Sciatic nerve (tissue), 2 donors: Measurements from ENCODE around the gene SLC6A17. TPM values are rescaled to one million over a fixed set of nuclear protein-coding genes. Genes with fewer than 3 reads are reported as not detected.
A peak's percentile ranks its signal among the peaks of the same experiment; 100 is the strongest.

Experiments used
- ATAC-seq: fragments of 200-7000 bp; cut with Tn5 transposase; one replicate; pipeline ENCODE4 v1.9.1; 2020; ENCODE audit warnings: mild to moderate bottlenecking, moderate library complexity
- DNase-seq: peaks from one replicate; pipeline ENCODE4 v3.0.0-alpha.2; 2020; ENCODE audit warnings: low spot score
- intact Hi-C: fragments of 100-400 bp; cut with DNase I; formaldehyde crosslinking; loops from one replicate; pipeline ENCODE4 v1.14.2; 2022
- total RNA-seq: library from RNA; stranded (reverse); fragmentation: NEBNext Ultra II Directional; extraction: Animal tissue kit (Norgen Biotek cat#: 25700); gene quantifications from one replicate; pipeline ENCODE4 v1.2.1, GENCODE V29; 2021
- donor health status: DM: no; HTN: no; CAD: no.
- donor health status: DM: no; HTN: no; CAD: no.

The SLC6A17 gene
- total RNA-seq, 1 donor from 2014 or later: not detected

DNA sequence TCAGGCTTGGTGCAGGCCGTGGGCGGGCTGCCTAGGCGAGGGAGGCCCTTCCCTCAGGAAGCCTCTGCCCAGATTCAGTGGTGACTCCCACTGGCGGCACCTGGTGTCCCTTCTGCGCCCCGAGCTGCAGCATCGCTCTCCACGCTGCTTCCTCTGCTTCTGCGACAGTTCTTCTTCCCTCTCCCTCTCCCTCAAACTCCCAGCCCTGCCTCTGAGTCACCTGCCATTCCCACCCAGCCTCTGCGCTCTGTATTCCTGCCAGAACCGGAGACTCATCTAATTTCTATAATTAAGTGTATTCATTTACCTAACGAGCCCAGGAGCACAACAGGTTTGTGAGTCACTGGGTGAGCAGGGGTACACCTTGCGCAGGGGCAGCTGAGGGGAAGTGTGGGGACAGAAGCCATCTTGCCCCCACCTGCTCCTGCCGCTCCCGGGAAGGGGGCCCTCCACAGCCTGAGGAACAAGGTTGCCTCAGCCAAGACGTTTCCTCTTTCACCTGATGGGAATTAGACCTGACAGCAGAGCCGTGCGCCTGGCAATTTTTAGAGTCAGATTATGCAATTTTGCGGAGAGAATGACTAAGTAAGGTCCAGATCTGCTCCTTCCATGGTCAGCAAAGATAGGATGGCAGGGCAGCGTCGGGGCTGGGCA, 79.2 kb downstream of the SLC6A17 start:
- DNase-seq (no peak), ATAC-seq (no peak)
- intact Hi-C loops: no loop called here

- no peak for ATAC-seq
- intact Hi-C loops: no loop called here
- DNase-seq: no peak
Measured at GRCh38 chr1:110230381-110231199, 80.3 kb downstream of the SLC6A17 start.

DNA sequence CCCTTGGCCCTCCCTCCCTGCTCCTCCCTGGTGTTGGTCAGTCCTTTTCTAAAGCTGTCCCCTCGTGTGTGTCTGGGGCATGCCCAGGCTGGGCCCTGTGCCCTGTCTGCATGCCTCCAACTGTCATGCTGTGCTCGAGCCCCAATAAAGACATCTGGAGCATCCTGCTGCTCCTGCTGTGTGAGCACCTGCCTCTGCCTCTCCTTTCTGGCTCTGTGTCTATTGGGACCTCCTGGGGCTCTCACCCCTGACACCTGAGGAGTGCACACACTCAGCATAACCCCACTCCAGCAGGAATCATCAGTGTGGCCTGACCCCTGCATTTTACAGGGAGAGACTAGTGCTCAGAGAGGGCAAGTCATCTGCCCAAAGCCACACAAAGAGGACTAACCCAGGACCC, 83.6 kb downstream of the SLC6A17 start:
- no peak for ATAC-seq
- DNase-seq: no peak
- intact Hi-C loops: no loop called here

DNA sequence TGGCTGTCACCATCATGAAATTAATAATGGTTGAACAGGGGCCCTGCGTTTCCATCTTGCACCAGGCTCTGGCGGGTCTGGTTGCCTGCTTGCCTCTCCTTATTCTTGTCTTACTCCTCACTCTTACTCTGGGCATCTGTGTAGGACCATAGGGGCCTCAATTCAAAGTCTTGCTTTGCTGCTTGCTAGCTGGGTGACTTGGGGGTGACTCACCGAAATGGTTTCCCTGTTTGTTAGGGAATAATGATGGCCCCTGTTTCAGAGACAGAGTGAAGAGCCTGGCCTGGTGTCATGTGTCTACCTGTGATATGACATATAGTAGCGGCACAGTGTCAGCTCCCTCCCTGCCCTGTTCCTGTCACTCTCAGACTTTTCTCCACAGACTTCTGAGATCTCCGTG, 84.4 kb downstream of the SLC6A17 start:
- no peak for ATAC-seq

GRCh38 chr1:110235181-110235833, 85.0 kb downstream of the SLC6A17 start:
- intact Hi-C loops: no loop called here
- DNase-seq (no peak), ATAC-seq (no peak)

More for the DNA sequence above, 84.4 kb downstream of the SLC6A17 start:
- intact Hi-C loops: no loop called here
- no peak for DNase-seq

DNA sequence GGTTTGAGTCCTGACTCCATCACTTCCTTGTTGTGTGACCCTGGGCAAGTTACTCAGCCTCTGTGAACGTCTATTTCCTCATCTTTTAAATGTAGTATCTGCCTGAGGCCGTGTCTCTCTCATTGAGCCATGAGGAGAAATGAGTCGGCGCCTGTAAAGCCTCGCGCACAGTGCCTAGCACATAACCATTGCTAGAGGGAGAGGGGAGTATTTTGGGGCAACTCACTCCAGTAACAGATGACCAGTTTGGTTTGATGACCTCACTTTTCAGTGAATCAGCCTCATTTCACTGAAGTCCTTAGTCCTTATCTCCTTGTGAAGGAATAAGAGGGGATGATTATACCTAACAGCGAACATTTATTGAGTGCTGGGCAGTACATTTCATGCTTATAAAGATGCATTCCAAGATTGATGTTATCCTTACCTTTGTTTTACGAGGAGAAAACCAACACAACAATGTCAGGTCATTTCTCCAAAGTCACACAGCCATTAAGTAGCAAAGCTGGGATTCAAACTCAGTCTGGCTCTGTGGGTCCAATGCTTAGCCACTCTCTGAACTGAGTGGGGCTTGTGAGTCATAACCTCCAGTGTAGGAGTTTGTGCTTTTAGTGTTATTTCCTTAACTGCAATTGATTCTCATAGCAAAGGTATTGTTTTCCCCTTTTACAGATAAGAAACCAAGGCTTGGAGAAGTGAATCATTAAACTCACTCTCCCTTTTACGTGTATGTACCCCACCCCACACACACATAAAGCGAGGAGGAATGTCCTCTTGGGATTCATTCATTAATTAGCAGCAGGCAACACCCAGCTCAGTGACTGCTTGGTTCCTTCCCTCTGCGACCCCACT, 85.8 kb downstream of the SLC6A17 start:
- intact Hi-C loops: no loop called here
- ATAC-seq: no peak

DNA sequence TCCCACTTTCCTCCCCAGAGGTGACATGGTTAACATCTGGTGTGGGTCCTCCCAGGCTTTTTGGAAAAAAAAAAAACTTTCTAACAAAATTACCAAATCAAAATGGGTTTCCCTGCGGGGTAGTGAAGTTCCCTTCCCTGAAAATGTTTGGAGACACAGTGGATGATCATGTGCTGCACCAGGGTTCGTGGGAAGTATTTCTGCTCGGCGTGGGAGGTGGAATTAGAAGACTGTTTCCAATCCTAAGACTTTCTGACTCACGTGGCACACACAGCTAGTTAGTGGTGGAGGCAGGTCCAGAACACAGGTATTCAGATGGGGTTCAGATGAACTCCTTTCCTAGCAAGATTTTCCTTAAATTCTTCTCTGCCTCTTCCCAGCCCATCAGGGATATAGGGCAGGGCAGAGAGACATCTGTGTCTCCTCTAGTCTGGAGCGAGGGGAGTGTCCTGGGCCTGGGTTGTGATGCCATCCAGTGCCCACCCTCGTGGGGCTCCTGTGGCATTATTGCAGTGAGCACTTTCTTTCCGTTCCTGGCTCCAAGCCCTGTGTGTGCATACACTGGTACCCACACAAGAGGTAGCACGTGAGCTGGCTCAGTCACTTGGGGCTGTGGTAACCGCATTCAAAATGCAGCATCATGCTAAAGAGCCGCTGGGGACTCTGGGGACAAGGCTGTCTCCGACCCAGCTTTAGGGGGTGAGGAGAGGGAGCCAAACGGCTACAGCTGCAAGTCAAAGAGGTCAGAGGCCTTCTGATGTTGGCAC, 87.3 kb downstream of the SLC6A17 start:
- peak; percentile 13 for ATAC-seq
- DNase-seq: no peak
- intact Hi-C loops: no loop called here

More for the DNA sequence above, 85.8 kb downstream of the SLC6A17 start:
- no peak for DNase-seq

DNA sequence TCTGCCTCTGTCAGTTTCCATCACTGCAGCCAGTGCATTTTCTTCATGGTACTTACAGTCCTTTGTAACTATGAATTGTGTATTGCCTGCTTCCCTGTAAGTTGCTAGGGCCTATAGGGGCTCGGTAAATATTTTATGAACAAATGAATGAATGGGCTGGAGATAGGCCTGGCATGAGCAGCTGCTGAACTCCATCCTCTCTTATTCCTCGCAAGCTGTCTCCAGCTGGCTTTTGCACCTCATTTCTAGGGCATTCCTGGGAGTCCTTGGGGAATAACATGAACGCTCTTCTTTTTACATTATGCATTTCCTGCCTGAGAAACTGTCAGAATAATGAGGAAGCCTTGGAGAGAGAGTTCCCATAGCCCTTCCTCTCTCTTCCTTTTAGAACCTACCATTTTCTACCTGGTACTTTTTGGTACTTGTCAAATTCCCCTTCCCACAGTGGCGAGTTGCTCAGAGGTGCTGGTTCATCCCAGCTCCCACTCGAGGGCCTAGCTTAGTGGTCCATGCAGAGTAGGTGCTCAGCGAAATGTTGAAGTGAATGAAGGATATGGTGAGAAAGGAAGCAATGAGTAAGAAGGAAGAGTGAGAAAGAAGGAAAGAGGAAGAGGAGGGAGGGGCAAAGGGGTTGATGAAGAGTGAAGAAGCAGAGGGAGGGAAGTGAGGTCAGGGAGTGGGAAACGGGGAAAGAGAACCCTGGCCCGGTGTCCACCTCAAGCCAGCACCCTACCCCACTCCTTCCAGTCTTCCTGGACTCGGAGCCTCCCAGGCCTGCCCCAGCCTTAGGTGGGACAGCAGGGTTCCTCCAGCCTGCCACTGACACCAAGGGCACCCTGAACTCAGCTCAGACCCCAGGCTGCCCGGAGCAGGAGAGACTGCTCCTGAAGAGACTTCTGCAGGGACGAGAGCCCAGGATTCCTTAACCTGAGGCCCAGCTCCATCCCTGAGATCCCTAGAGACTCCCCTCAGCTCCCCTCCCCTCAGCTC, 89.4 kb downstream of the SLC6A17 start:
- DNase-seq (no peak), ATAC-seq (no peak)
- intact Hi-C loops: no loop called here

GRCh38 chr1:110240476-110241210, 90.3 kb downstream of the SLC6A17 start:
- ATAC-seq (no peak), DNase-seq (no peak)
- intact Hi-C loops: no loop called here

DNA sequence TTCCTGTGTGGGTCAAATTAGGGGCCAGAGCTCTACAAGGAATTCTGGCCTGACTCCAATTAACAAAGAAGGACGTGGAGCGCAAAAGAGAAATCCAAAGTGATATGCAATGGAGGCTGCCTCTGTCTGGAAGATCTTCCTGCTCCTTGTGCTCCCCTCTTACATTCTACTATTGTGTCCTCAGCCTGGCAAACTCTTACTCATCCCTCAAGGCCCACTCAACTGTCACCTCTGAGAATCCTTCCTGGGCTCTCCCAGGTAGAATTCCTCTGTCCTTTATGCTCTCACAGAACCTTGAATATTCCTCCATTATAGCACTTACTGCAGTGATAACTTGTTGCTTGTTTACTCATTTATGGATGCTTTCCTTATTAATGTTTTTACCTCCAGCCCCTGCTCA, 91.2 kb downstream of the SLC6A17 start:
- no peak for ATAC-seq
- intact Hi-C loops: no loop called here

DNA sequence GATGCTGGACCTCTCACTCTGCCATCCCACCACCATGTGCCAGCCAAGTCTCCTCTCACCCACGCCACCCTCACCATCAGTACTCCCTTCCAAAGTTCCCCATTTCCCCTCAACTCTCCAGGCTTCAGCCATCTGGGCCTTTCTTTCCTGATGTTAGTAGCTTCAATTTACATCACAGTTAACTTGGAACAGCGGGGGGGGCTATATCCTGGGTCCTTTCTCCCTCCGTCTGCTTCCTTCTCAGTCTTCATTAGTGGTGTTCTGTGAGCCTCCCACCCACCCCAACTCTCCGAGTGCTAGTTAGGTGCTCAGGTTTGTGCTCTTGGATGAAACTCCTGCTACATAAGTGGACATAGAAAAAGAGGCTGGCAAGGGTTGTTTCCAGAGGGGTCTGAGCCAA, 91.8 kb downstream of the SLC6A17 start:
- DNase-seq (no peak), ATAC-seq (no peak)
- intact Hi-C loops: no loop called here

More for the DNA sequence above, 91.2 kb downstream of the SLC6A17 start:
- no peak for DNase-seq

DNA sequence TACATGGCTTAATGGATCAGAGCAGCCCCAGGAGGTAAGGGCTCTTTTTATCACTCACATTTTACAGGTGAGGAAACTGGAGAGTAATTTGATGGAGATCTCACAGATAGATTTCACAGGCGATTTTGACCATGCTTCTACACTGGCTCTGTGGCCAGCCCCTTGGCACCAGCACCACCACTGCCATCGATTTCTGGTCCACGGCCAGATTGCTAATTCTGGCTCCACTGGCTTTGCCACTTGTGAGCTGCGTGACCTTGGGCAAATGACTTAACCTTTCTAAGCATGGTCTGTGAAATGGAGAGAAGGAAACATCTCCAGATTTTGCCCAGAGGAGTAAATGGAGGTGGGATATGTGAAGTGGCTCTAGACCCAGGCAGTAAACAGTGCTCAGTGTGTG, 92.4 kb downstream of the SLC6A17 start:
- intact Hi-C loops: no loop called here
- DNase-seq (no peak), ATAC-seq (no peak)

DNA sequence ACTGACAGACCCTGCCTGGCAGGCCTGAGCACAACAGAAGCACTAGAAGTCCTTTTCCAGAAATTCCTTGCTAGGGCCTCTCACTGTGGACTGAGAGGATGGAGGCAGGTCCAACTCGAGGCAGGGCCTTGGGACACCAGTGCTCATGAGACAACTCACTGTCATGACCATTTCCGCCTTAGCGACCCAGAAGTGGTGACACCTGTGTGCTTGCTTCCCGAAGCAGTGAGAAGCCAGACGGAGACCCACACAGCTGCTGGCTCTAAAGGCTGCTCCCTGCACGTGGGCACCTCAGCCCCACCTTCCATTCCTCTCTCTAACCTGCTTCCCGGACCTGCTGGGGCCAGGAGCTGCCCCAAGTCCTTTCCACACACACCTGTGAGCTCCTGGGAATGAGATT, 92.9 kb downstream of the SLC6A17 start:
- DNase-seq (no peak), ATAC-seq (no peak)
- intact Hi-C loops: no loop called here

DNA sequence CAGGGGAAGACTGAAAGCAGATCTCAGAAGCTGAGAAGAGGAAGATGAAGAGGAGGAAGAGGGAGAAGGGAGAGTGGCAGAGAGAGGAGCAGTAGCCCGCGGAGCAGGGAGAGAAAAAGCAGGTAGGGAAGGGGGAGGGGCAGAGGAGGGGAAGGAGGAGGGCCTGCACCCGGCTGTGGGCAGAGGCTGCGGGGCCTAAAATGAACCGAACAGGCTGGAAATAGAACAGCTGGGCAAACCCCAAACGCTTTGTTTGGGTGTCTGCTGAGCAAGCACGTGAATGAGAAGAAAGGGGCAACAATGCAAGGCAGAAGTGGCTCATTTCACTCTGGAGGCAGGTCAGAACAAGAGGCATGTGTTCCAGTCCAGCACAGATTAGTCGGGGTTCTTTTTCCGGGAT, 93.3 kb downstream of the SLC6A17 start:
- peak; percentile 30 for DNase-seq
- intact Hi-C loops: no loop called here
- no peak for ATAC-seq

GRCh38 chr1:110245876-110246620, 95.8 kb downstream of the SLC6A17 start:
- DNase-seq: peak; percentile 4
- ATAC-seq: no peak
- intact Hi-C loops: no loop called here

DNA sequence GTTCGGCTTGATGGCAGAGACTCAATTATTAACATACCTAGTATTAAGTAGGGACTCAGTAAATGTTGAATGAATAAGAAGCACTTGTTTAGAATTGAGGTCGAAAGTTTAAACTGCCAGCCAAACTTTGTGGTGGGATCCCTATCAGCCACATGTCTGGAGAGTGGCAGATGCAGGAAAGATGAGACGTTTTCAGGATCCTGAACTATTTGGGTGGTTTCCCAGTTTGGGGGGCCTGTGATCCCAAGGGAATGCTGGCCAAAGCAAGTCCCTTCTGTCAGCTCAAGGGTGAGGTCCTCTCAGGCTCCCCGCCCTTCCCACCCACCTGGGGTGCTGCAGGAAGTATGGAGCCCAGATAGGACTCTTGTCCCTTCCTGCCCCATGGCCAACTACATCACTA, 98.5 kb downstream of the SLC6A17 start:
- ATAC-seq: no peak
- intact Hi-C loops: no loop called here
- no peak for DNase-seq
